Measurements from ENCODE around the gene NLRP3.

Gene NLRP3

DNA sequence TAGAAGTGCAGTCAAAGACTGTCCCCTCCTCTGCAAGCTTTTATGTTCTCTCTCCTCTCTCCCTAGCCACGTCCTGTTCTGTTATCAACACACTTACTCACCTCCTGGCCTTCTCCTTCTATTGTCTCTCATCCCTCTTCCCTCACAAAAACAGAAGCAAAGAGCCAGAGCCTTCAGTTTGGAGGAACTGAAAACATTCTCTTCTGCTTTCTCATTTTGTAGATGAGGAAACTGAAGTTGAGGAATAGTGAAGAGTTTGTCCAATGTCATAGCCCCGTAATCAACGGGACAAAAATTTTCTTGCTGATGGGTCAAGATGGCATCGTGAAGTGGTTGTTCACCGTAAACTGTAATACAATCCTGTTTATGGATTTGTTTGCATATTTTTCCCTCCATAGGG lies 1.9 kb downstream of the NLRP3 start:
- POLR2A ChIA-PET, result no interaction called here
- TF ChIP-seq, protein P1, sequence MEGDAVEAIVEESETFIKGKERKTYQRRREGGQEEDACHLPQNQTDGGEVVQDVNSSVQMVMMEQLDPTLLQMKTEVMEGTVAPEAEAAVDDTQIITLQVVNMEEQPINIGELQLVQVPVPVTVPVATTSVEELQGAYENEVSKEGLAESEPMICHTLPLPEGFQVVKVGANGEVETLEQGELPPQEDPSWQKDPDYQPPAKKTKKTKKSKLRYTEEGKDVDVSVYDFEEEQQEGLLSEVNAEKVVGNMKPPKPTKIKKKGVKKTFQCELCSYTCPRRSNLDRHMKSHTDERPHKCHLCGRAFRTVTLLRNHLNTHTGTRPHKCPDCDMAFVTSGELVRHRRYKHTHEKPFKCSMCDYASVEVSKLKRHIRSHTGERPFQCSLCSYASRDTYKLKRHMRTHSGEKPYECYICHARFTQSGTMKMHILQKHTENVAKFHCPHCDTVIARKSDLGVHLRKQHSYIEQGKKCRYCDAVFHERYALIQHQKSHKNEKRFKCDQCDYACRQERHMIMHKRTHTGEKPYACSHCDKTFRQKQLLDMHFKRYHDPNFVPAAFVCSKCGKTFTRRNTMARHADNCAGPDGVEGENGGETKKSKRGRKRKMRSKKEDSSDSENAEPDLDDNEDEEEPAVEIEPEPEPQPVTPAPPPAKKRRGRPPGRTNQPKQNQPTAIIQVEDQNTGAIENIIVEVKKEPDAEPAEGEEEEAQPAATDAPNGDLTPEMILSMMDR (IDR thresholded peaks at IDR 0.05; ENCODE audit: insufficient read depth, low read length, missing control alignments), result no peak
- CTCF ChIA-PET, result no interaction called here
- no peak for DNase-seq (ENCODE audit: low read depth, low spot score)
- H3K4me3 ChIP-seq (ENCODE audit: low read depth, low read length), result no peak overlapping the region

DNA sequence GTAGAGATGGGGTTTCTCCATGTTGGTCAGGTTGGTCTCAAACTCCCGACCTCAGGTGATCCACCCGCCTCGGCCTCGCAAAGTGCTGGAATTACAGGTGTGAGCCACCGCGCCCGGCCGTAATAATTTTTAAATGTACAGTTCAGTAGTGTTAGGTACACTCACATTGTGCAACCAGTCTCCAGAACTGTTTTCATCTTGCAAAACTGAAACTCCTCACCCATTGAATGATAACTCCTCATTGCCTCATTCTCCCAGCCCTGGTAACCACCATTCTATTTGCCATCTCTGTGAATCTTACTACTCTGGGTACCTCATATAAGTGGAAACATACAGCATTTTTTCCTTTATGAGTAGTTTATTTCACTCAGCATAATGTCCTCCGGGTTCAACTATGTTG lies 3.4 kb downstream of the NLRP3 start:
- TF ChIP-seq, protein P1 (IDR thresholded peaks at IDR 0.05; ENCODE audit: insufficient read depth, low read length, missing control alignments), result no peak
- ChIA-PET POLR2A (no interaction called here), CTCF (no interaction called here)
- DNase-seq (ENCODE audit: low read depth, low spot score), result no peak
- no peak overlapping the region for H3K4me3 ChIP-seq (ENCODE audit: low read depth, low read length)

DNA sequence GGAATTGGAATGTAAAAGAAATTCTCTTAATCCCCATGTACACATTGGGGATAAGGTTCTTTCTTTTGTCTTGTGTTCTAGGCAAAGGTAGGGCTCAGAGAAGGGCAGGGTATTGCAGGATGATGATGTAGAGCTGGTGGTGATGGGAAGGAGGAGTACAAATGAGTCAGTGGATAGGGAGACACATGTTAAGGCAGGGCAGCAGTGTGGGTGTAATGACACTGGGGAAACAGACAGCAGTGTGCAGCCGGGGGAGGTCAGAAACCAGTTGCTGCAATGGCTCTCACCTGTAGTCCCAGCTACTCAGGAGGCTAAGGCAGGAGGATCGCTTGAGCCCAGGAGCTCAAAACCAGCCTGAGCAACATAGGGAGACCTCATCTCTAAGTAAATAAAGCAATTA lies 5.1 kb downstream of the NLRP3 start:
- ChIA-PET POLR2A (no interaction called here), CTCF (no interaction called here)
- no peak for DNase-seq (ENCODE audit: low read depth, low spot score)
- TF ChIP-seq, protein P1 (IDR thresholded peaks at IDR 0.05; ENCODE audit: insufficient read depth, low read length, missing control alignments), result no peak
- no peak overlapping the region for H3K4me3 ChIP-seq (ENCODE audit: low read depth, low read length)

DNA sequence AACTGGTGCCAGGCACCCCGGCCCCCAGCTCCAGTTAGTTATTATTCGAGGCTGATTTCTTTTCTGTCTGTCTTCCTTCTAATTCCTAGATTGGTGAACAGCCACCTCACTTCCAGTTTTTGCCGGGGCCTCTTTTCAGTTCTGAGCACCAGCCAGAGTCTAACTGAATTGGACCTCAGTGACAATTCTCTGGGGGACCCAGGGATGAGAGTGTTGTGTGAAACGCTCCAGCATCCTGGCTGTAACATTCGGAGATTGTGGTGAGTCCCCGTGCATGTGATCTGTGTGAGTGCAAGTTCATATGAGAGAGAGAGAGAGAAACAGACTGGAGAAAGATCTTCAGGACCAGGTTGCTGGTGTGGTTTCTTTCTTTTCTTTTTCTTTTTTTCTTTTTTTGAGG lies 13.5 kb downstream of the NLRP3 start:
- ChIA-PET CTCF (no interaction called here), POLR2A (no interaction called here)
- no peak overlapping the region for H3K4me3 ChIP-seq (ENCODE audit: low read depth, low read length)
- DNase-seq (ENCODE audit: low read depth, low spot score), result no peak
- TF ChIP-seq, protein P1 (IDR thresholded peaks at IDR 0.05; ENCODE audit: insufficient read depth, low read length, missing control alignments), result no peak

DNA sequence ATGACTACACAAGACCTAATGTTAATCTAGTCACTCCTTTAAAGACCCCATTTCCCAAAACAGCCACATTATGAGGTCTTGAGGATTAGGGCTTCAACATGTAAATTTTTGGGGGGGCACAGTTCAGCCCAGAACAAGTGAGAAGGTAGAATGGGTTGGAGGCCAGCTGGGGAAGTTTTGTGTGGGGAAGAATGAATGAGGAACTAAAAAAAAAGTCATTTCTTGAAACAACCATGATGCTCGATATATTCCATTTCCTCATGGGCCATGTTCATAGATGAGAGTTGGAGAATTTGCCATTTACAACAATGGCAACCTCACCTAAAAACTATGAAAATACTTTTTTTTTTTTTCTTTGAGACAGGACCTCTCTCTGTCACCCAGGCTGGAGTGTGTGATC lies 14.5 kb downstream of the NLRP3 start:
- ChIA-PET CTCF (no interaction called here), POLR2A (no interaction called here)
- TF ChIP-seq, protein P1 (IDR thresholded peaks at IDR 0.05; ENCODE audit: insufficient read depth, low read length, missing control alignments), result no peak
- no peak overlapping the region for H3K4me3 ChIP-seq (ENCODE audit: low read depth, low read length)
- DNase-seq (ENCODE audit: low read depth, low spot score), result no peak

DNA sequence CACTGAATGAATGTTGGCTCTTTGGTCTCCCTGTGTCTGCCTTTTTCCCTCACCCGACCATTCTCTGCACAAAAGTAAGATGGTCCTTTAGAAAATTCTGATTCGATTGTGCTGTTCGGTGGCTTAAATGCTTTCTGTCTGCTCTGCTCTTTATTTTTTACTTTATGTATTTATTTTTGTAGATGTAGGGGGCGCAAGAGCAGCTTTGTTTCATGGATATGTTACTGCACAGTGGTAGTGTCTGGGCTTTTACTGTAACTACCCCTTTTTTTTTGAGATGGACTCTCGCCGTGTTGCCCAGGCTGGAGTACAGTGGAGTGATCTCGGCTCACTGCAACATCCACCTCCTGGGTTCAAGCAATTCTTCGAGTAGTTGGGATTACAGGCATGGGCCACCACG lies 15.7 kb downstream of the NLRP3 start:
- ChIA-PET POLR2A (no interaction called here), CTCF (no interaction called here)
- no peak for DNase-seq (ENCODE audit: low read depth, low spot score)
- TF ChIP-seq, protein P1 (IDR thresholded peaks at IDR 0.05; ENCODE audit: insufficient read depth, low read length, missing control alignments), result no peak
- H3K4me3 ChIP-seq (ENCODE audit: low read depth, low read length), result no peak overlapping the region

Measured in AG04449 (cell line).